Adrenal gland (tissue), 5 donors: Measurements from ENCODE around the gene RABGAP1L.

ENCODE experiments used
- POLR2A ChIP-seq, 2 donors: fragments of 450-650 bp; IDR thresholded peaks; one replicate each; pipeline ENCODE4 v1.6.1; 2017; ENCODE audit warnings: antibody characterized with exemption in 2 of 2, mild to moderate bottlenecking in 2 of 2, moderate library complexity in 1 of 2
- TF ChIP-seq, protein P1 (sequence below), 6 experiments: fragments of 450-650 bp in 4 of 6; fragments of 200-600 bp in 2 of 6; sonication (generic) in 1 of 6; IDR thresholded peaks; 1 replicate in 5 of 6; 2 replicates in 1 of 6; pipeline versions ENCODE4 v1.5.1 to v1.8.0; 2016 to 2021; ENCODE audit warnings: antibody characterized with exemption in 6 of 6, mild to moderate bottlenecking in 2 of 6, moderate library complexity in 1 of 6
- donor health status: DM: no; HTN: no; CAD: no.

DNA sequence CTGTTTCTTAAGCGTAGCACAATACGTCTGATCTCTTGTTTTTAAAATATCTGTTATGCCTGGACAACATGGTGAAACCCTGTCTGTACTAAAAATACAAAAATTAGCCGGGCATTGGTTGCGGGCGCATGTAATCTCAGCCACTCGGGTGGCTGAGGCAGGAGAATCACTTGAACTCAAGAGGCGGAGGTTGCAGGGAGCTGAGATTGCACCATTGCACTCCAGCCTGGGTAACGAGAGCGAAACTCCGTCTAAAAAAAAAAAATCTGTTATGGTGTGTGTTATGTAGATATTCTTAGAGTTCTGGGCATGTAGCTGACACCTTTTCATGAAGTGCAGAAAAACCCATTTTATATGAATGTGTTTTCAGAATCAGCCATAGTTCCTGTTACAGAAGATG is 38.2 kb downstream of the RABGAP1L start:
- TF ChIP-seq POLR2A (IDR thresholded peaks at IDR 0.05) = no peak
- TF ChIP-seq, protein P1, sequence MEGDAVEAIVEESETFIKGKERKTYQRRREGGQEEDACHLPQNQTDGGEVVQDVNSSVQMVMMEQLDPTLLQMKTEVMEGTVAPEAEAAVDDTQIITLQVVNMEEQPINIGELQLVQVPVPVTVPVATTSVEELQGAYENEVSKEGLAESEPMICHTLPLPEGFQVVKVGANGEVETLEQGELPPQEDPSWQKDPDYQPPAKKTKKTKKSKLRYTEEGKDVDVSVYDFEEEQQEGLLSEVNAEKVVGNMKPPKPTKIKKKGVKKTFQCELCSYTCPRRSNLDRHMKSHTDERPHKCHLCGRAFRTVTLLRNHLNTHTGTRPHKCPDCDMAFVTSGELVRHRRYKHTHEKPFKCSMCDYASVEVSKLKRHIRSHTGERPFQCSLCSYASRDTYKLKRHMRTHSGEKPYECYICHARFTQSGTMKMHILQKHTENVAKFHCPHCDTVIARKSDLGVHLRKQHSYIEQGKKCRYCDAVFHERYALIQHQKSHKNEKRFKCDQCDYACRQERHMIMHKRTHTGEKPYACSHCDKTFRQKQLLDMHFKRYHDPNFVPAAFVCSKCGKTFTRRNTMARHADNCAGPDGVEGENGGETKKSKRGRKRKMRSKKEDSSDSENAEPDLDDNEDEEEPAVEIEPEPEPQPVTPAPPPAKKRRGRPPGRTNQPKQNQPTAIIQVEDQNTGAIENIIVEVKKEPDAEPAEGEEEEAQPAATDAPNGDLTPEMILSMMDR (IDR thresholded peaks at IDR 0.05) = no peak
